Chondrocyte (in vitro differentiated cells): Measurements from ENCODE around the gene BUD13. TPM values are rescaled to one million over a fixed set of nuclear protein-coding genes. Genes with fewer than 3 reads are reported as not detected.

Experiments used
- DNase-seq: peaks from one replicate; pipeline ENCODE4 v3.0.0; 2021; ENCODE audit warnings: mixed read lengths, low spot score
- H3K27ac Mint-ChIP-seq: one replicate; pipeline ENCODE4 v1.8.0; 2021; ENCODE audit warnings: mild to moderate bottlenecking, moderate library complexity, mixed read lengths; ENCODE audit not compliant: unreplicated experiment
- H3K27me3 Mint-ChIP-seq: 2 replicates; pipeline ENCODE4 v1.8.0; 2021; ENCODE audit warnings: low read depth, mixed read lengths
- H3K36me3 Mint-ChIP-seq: 2 replicates; pipeline ENCODE4 v1.8.0; 2021; ENCODE audit warnings: low read depth, mixed read lengths
- H3K4me1 Mint-ChIP-seq: 2 replicates; pipeline ENCODE4 v1.8.0; 2021; ENCODE audit warnings: low read depth, mild to moderate bottlenecking, mixed read lengths
- H3K4me3 Mint-ChIP-seq: one replicate; pipeline ENCODE4 v1.8.0; 2021; ENCODE audit warnings: mild to moderate bottlenecking, moderate library complexity, mixed read lengths; ENCODE audit not compliant: unreplicated experiment
- H3K9me3 Mint-ChIP-seq: 2 replicates; pipeline ENCODE4 v1.8.0; 2021; ENCODE audit warnings: low read depth, mixed read lengths
- CTCF ChIP-seq: fragments of 200-600 bp; sonication (generic); IDR thresholded peaks from 2 replicates; pipeline ENCODE4 v1.5.0; 2021; ENCODE audit warnings: antibody characterized with exemption, mild to moderate bottlenecking, moderate library complexity
- total RNA-seq: library from RNA; stranded (reverse); gene quantifications from 3 replicates; pipeline ENCODE4 v1.2.1, GENCODE V29; 2021

Gene BUD13
- total RNA-seq, 1 donor from 2014 or later: 9.6 TPM

GRCh38 chr11:116720895-116721294 lies 51.9 kb downstream of the BUD13 start:
- Mint-ChIP-seq H3K9me3 (no peaks in the 10 kb centered on the region), H3K36me3 (no peaks in the 10 kb centered on the region), H3K4me1 (peaks cover 4% of the 10 kb centered on the region), H3K27ac (no peak overlapping the region), H3K4me3 (no peak overlapping the region), H3K27me3 (peaks cover 5% of the 10 kb centered on the region)
- TF ChIP-seq CTCF: no peak
- DNase-seq: no peak

- Mint-ChIP-seq H3K9me3 (no peaks in the 10 kb centered on the region), H3K4me1 (no peaks in the 10 kb centered on the region), H3K36me3 (no peaks in the 10 kb centered on the region), H3K27ac (no peak overlapping the region), H3K4me3 (no peak overlapping the region), H3K27me3 (peaks cover 5% of the 10 kb centered on the region)
- no peak for TF ChIP-seq CTCF
- no peak for DNase-seq
Measured at GRCh38 chr11:116718955-116719501, 53.8 kb downstream of the BUD13 start.

GRCh38 chr11:116716621-116717020 lies 56.2 kb downstream of the BUD13 start:
- peaks cover 8% of the 10 kb centered on the region for H3K27me3 Mint-ChIP-seq
- no peaks in the 10 kb centered on the region for H3K9me3 Mint-ChIP-seq
- TF ChIP-seq CTCF: no peak
- H3K27ac Mint-ChIP-seq: no peak overlapping the region
- DNase-seq: no peak
- H3K36me3 Mint-ChIP-seq: no peaks in the 10 kb centered on the region
- no peak overlapping the region for H3K4me3 Mint-ChIP-seq
- no peaks in the 10 kb centered on the region for H3K4me1 Mint-ChIP-seq

- H3K27ac Mint-ChIP-seq: no peak overlapping the region
- no peaks in the 10 kb centered on the region for H3K9me3 Mint-ChIP-seq
- H3K4me1 Mint-ChIP-seq: no peaks in the 10 kb centered on the region
- DNase-seq: no peak
- H3K27me3 Mint-ChIP-seq: peaks cover 13% of the 10 kb centered on the region
- TF ChIP-seq CTCF: no peak
- no peak overlapping the region for H3K4me3 Mint-ChIP-seq
- H3K36me3 Mint-ChIP-seq: no peaks in the 10 kb centered on the region
Measured at GRCh38 chr11:116715383-116715782, 57.4 kb downstream of the BUD13 start.

GRCh38 chr11:116714902-116715301 lies 57.9 kb downstream of the BUD13 start:
- H3K9me3 Mint-ChIP-seq: no peaks in the 10 kb centered on the region
- no peak for TF ChIP-seq CTCF
- H3K4me1 Mint-ChIP-seq: no peaks in the 10 kb centered on the region
- H3K27me3 Mint-ChIP-seq: peaks cover 16% of the 10 kb centered on the region
- no peaks in the 10 kb centered on the region for H3K36me3 Mint-ChIP-seq
- H3K4me3 Mint-ChIP-seq: no peak overlapping the region
- H3K27ac Mint-ChIP-seq: no peak overlapping the region
- no peak for DNase-seq
